Right cardiac atrium (tissue), 5 donors: ENCODE data around the gene RTN4IP1. TPM values are rescaled to one million over a fixed set of nuclear protein-coding genes. Genes with fewer than 3 reads are reported as not detected.

ENCODE experiments used
- ATAC-seq, 2 donors: fragments of 200-7000 bp; cut with Tn5 transposase; one replicate each; pipeline versions ENCODE4 v1.8.0 to v1.9.1; 2020; ENCODE audit warnings: moderate library complexity in 2 of 2, mild to moderate bottlenecking in 1 of 2
- DNase-seq, 3 donors: peaks; one replicate each; pipeline ENCODE4 v3.0.0-alpha.2; 2020
- H3K27ac ChIP-seq: one replicate; pipeline ENCODE4 v1.5.1; 2013; ENCODE audit warnings: mild to moderate bottlenecking, low read length, control low read depth, moderate library complexity
- H3K27me3 ChIP-seq: one replicate; pipeline ENCODE4 v1.6.1; 2013; ENCODE audit not compliant: control insufficient read depth, insufficient read depth
- H3K4me1 ChIP-seq: one replicate; pipeline ENCODE4 v1.6.1; 2013; ENCODE audit warnings: low read length; ENCODE audit not compliant: control insufficient read depth, insufficient read depth
- H3K4me3 ChIP-seq: one replicate; pipeline ENCODE4 v1.5.1; 2013; ENCODE audit warnings: low read length, control low read depth
- H3K9me3 ChIP-seq: one replicate; pipeline ENCODE4 v1.6.1; 2013; ENCODE audit warnings: low read length; ENCODE audit not compliant: control insufficient read depth
- WGBS: extraction: QIAGEN DNeasy Blood & Tissue Kit; methylation state at CpG from one replicate; pipeline ENCODE4 v1.1.7; 2013; 5-methylcytosine and 5-hydroxymethylcytosine counted together
- intact Hi-C, 4 donors: fragments of 100-400 bp; cut with DNase I; formaldehyde crosslinking; loops; one replicate each; pipeline versions ENCODE4 v1.11.0 to v1.14.0; 2022 to 2023
- polyA plus RNA-seq: library from polyadenylated mRNA; stranded (reverse); fragments of 200-250 nt; gene quantifications from one replicate; pipeline ENCODE4 v1.2.3, GENCODE V29; 2013
- total RNA-seq, 4 donors: library from RNA; stranded (reverse); fragmentation: NEBNext Ultra II Directional; extraction: Animal tissue kit (Norgen Biotek cat#: 25700); gene quantifications; one replicate each; pipeline ENCODE4 v1.2.1, GENCODE V29; 2021
- donor health status: healthy with polysubstance abuse.
- donor health status: DM: no; HTN: yes; CAD: no.
- donor health status: DM: no; HTN: no; CAD: no.
- donor health status: DM: no; HTN: yes; CAD: no; lungs with severe emphysema.
- donor health status: DM: yes; HTN: yes; CAD: no.

RTN4IP1 gene
- total and polyA plus RNA-seq, 5 donors, result 9.5 to 17.4 (median 12.0) TPM

- intact Hi-C loops, result no loop called here
- Histone ChIP-seq H3K27ac (no peak overlapping the region), H3K9me3 (no peaks in the 10 kb centered on the region), H3K4me1 (no peaks in the 10 kb centered on the region), H3K4me3 (no peak overlapping the region), H3K27me3 (no peaks in the 10 kb centered on the region)
- 94% methylated on average over 7 of the region's 7 CpGs for WGBS
- ATAC-seq, result no peak
- DNase-seq, result no peak
These were observed 19.5 kb upstream of the RTN4IP1 start for GRCh38 chr6:106648651-106649308.

- peaks cover 1% of the 10 kb centered on the region for H3K4me1 ChIP-seq
- no peaks in the 10 kb centered on the region for H3K9me3 ChIP-seq
- H3K4me3 ChIP-seq, result no peak overlapping the region
- intact Hi-C loops, result no loop called here
- ATAC-seq (no peak), DNase-seq (no peak)
- no peaks in the 10 kb centered on the region for H3K27me3 ChIP-seq
- no peak overlapping the region for H3K27ac ChIP-seq
- WGBS, result 97% methylated on average over 2 of the region's 2 CpGs
These were observed 13.8 kb upstream of the RTN4IP1 start for GRCh38 chr6:106643061-106643460.

- Histone ChIP-seq H3K27me3 (no peaks in the 10 kb centered on the region), H3K4me3 (no peak overlapping the region), H3K9me3 (no peaks in the 10 kb centered on the region), H3K27ac (no peak overlapping the region), H3K4me1 (peaks cover 1% of the 10 kb centered on the region)
- whole genome bisulfite sequencing, result 97% methylated on average over 4 of the region's 4 CpGs
- no peak for DNase-seq
- intact Hi-C loops, result no loop called here
- no peak for ATAC-seq
These were observed 13.2 kb upstream of the RTN4IP1 start for GRCh38 chr6:106642476-106642875.

DNA sequence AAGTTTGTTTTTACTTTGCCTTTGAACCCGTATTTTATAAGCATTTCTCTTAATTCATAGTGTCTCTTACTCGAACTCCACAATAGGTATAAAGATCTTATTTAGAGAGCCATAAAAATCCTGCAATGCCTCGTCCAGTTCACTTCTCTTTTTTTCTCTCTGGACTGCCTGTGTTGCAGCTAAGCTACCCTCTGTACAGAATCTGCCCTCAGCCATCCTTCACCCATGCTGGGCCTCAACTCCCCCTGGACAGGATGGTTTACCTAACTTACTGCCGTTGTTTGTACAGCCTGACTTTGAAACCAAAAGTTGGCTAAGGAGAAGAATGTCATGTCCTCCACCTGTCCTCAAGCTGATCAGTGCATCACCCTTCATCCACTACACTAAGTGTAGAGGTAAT lies 10.5 kb upstream of the RTN4IP1 start:
- ATAC-seq (no peak), DNase-seq (no peak)
- intact Hi-C loops, result no loop called here
- no peaks in the 10 kb centered on the region for H3K9me3 ChIP-seq
- peaks cover 1% of the 10 kb centered on the region for H3K4me1 ChIP-seq
- no peak overlapping the region for H3K27ac ChIP-seq
- no peaks in the 10 kb centered on the region for H3K27me3 ChIP-seq
- WGBS, result 84% methylated on average over 4 of the region's 4 CpGs
- H3K4me3 ChIP-seq, result no peak overlapping the region

GRCh38 chr6:106637717-106638341 lies 8.5 kb upstream of the RTN4IP1 start:
- Histone ChIP-seq H3K9me3 (no peaks in the 10 kb centered on the region), H3K4me1 (peaks cover 1% of the 10 kb centered on the region), H3K27me3 (no peaks in the 10 kb centered on the region), H3K27ac (no peak overlapping the region), H3K4me3 (no peak overlapping the region)
- DNase-seq (no peak), ATAC-seq (no peak)
- WGBS, result 73% methylated on average over 6 of the region's 6 CpGs
- intact Hi-C loops, result no loop called here

- Histone ChIP-seq H3K27ac (no peak overlapping the region), H3K4me1 (peaks cover 1% of the 10 kb centered on the region), H3K9me3 (no peaks in the 10 kb centered on the region), H3K27me3 (no peaks in the 10 kb centered on the region), H3K4me3 (no peak overlapping the region)
- intact Hi-C loops, result no loop called here
- WGBS, result 71% methylated on average over 7 of the region's 7 CpGs
- ATAC-seq (peak in 1 of 2 donors; percentile 40), DNase-seq (no peak)
These were observed 7.9 kb upstream of the RTN4IP1 start for GRCh38 chr6:106637051-106637716.

GRCh38 chr6:106634565-106634964 lies 5.3 kb upstream of the RTN4IP1 start:
- H3K4me3 ChIP-seq, result no peak overlapping the region
- peaks cover 2% of the 10 kb centered on the region for H3K4me1 ChIP-seq
- DNase-seq (no peak), ATAC-seq (no peak)
- H3K27ac ChIP-seq, result no peak overlapping the region
- H3K9me3 ChIP-seq, result no peaks in the 10 kb centered on the region
- no peaks in the 10 kb centered on the region for H3K27me3 ChIP-seq
- WGBS, result 96% methylated on average over 5 of the region's 5 CpGs
- intact Hi-C loops, result no loop called here

DNA sequence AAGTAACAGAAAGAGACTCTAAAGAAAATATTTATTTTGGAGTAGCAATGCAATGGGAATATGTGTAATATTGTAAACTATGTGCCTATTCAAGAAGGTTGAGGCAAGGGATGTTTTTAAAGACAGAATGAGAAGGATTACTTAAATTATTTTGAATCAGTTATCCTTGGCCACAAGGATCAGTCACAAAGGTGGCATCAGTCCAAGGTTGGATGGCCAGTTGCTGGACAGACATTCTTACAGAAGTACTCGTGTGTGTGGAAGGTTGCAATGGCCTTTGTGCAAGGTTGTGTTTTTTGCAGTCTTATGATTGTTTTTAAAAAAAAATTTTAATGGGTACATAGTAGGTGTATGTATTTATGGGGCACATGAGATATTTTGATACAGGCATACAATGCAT lies 2.0 kb upstream of the RTN4IP1 start:
- intact Hi-C loops, result no loop called here
- ATAC-seq, result no peak
- no peaks in the 10 kb centered on the region for H3K27me3 ChIP-seq
- H3K27ac ChIP-seq, result no peak overlapping the region
- H3K9me3 ChIP-seq, result no peaks in the 10 kb centered on the region
- no peak for DNase-seq
- WGBS, result 38% methylated on average over 1 of the region's 1 CpG
- H3K4me1 ChIP-seq, result peaks cover 2% of the 10 kb centered on the region
- H3K4me3 ChIP-seq, result no peak overlapping the region

DNA sequence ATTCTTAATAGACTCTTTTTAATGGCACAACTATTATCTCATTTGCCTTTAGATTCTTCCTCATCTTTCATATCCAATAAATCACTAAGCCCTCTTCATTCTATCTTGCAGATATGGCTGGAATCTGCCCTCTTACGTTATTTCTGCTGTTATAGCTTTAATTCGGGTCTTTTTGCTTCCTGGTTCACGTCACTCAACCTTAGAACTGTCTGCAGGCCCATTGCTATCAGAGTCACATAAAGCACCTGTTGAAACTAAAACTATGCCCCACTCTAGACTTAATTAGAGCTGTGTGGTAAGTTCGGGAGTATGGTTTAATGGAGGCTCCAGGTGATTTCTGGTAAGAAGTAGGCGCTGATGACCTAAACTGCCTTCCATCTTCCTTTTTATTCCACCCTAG lies 1.1 kb upstream of the RTN4IP1 start:
- intact Hi-C loops, result no loop called here
- 51% methylated on average over 5 of the region's 5 CpGs for WGBS
- no peaks in the 10 kb centered on the region for H3K9me3 ChIP-seq
- H3K4me3 ChIP-seq, result peak overlapping the region; percentile 99
- ATAC-seq (no peak), DNase-seq (no peak)
- no peaks in the 10 kb centered on the region for H3K27me3 ChIP-seq
- H3K4me1 ChIP-seq, result peaks cover 2% of the 10 kb centered on the region
- H3K27ac ChIP-seq, result no peak overlapping the region

DNA sequence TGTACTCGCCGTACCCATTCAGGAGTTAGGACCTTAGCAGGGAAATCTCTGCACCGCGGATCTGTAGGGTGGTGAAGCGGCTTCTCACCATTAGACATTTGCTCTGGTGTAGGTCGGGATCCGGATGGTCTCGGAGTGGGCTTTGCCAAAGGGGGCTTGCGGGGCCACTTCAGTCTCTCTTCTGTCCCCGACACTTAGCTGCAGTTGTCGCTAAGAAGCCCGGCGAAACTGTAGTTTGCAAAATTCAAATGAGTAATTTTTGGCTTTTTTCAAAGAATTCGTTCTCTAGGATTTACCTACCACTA lies 513 bp upstream of the RTN4IP1 start:
- Histone ChIP-seq H3K27me3 (no peaks in the 10 kb centered on the region), H3K4me3 (peak overlapping the region; percentile 99), H3K27ac (peak overlapping the region; percentile 86), H3K4me1 (peaks cover 2% of the 10 kb centered on the region), H3K9me3 (no peaks in the 10 kb centered on the region)
- WGBS, result under 1% methylated on average over 14 of the region's 14 CpGs
- intact Hi-C loops, result no loop called here
- ATAC-seq, result no peak
- DNase-seq, result no peak

DNA sequence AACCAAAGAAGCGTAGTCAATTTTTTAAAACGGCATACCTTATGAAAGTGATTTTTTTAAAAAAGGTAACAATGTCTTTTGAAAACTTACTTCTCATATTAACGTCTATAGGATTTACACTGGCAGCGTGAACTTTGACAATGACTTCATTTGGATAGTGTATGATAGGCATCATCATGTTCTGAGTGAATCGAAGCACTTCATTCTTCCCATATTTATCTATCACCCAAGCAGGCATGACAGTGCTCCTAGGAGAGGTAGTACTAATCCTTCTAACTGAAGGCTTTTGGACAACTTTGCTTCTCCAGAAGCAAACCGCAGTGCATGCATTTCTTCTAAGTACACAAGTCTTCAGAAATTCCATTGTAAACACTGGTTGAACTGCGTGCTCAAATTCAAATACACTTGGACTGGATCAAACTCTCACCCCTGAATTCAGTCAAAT lies 618 bp downstream of the RTN4IP1 start:
- Histone ChIP-seq H3K27me3 (no peaks in the 10 kb centered on the region), H3K4me3 (peak overlapping the region; percentile 99), H3K9me3 (no peaks in the 10 kb centered on the region), H3K4me1 (peaks cover 2% of the 10 kb centered on the region), H3K27ac (peak overlapping the region; percentile 83)
- intact Hi-C loops, result no loop called here
- ATAC-seq, result peak; percentile 5 to 22
- no peak for DNase-seq
- 30% methylated on average over 7 of the region's 7 CpGs for WGBS
